ENCODE data around the gene ITIH4.

DNA sequence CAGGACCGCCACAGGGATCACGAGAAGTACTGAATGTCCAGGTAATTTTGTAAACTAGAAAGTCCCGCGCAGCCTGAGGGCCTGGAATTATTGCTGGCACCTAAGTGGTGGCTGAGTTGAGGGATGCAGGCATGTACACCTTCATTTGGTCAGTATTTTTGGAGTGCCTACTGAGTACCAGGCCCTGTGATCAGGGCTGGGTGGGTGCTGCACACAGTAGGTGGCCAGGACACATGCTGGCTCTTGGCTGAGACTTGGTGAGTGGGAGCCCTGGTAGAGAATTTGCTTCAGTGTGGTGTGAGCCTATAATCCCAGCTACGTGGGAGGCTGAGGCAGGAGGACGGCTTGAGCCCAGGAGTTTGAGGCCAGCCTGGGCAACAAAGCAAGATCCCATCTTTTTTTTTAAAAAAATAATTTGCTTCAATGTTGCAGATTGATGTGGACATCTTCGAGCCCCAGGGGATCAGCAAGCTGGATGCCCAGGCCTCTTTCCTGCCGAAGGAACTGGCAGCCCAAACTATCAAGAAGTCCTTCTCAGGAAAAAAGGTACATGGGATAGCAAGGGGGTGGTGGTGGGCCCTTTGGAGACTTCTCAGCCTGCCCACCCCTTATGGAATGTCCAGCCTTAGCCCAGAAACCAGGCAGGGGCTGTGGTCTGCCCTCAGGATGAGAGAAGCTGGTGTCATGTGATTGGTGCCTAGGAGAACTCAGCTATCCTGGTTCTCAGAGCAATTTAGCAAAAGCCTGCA is 50.5 kb downstream of the ITIH4 start:
- TF ChIP-seq, protein P1, sequence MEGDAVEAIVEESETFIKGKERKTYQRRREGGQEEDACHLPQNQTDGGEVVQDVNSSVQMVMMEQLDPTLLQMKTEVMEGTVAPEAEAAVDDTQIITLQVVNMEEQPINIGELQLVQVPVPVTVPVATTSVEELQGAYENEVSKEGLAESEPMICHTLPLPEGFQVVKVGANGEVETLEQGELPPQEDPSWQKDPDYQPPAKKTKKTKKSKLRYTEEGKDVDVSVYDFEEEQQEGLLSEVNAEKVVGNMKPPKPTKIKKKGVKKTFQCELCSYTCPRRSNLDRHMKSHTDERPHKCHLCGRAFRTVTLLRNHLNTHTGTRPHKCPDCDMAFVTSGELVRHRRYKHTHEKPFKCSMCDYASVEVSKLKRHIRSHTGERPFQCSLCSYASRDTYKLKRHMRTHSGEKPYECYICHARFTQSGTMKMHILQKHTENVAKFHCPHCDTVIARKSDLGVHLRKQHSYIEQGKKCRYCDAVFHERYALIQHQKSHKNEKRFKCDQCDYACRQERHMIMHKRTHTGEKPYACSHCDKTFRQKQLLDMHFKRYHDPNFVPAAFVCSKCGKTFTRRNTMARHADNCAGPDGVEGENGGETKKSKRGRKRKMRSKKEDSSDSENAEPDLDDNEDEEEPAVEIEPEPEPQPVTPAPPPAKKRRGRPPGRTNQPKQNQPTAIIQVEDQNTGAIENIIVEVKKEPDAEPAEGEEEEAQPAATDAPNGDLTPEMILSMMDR (IDR thresholded peaks at IDR 0.05): no peak
- no peak for TF ChIP-seq POLR2A (IDR thresholded peaks at IDR 0.05; ENCODE audit: low read depth)
- TF ChIP-seq EP300 (IDR thresholded peaks at IDR 0.05): no peak

Measured in esophagus muscularis mucosa (tissue), 4 donors.